Trophoblast cell (in vitro differentiated cells and primary cell): ENCODE measurements around the gene WDR45.
A peak's percentile ranks its signal among the peaks of the same experiment; 100 is the strongest.

Source experiments
- DNase-seq, 2 donors: peaks; one replicate each; pipeline ENCODE4 v3.0.0-alpha.2; 2016
- H2AFZ ChIP-seq: 2 replicates; pipeline ENCODE4 v1.6.1; 2013; ENCODE audit warnings: low read length, moderate library complexity, mild to moderate bottlenecking; ENCODE audit not compliant: insufficient read depth, poor library complexity
- H2AK5ac ChIP-seq: 2 replicates; pipeline ENCODE4 v1.6.1; 2013; ENCODE audit warnings: mild to moderate bottlenecking, low read length
- H2BK120ac ChIP-seq: 2 replicates; pipeline ENCODE4 v1.6.1; 2013; ENCODE audit warnings: low read length, mild to moderate bottlenecking, moderate library complexity; ENCODE audit not compliant: insufficient read depth, poor library complexity
- H2BK12ac ChIP-seq: 2 replicates; pipeline ENCODE4 v1.6.1; 2013; ENCODE audit warnings: mild to moderate bottlenecking, low read length, moderate library complexity
- H2BK5ac ChIP-seq: 2 replicates; pipeline ENCODE4 v1.6.1; 2013; ENCODE audit warnings: low read length, low read depth, moderate library complexity, mild to moderate bottlenecking; ENCODE audit not compliant: poor library complexity
- H3K14ac ChIP-seq: 2 replicates; pipeline ENCODE4 v1.6.1; 2013; ENCODE audit warnings: mild to moderate bottlenecking, low read length
- H3K18ac ChIP-seq: 2 replicates; pipeline ENCODE4 v1.6.1; 2013; ENCODE audit warnings: mild to moderate bottlenecking, low read length
- H3K23ac ChIP-seq: 2 replicates; pipeline ENCODE4 v1.6.1; 2013; ENCODE audit warnings: low read length
- H3K27ac ChIP-seq: 2 replicates; pipeline ENCODE4 v1.5.1; 2013; ENCODE audit warnings: low read depth, mild to moderate bottlenecking, inconsistent platforms, low read length, moderate library complexity
- H3K27me3 ChIP-seq: 2 replicates; pipeline ENCODE4 v1.6.1; 2013; ENCODE audit warnings: inconsistent platforms, mild to moderate bottlenecking, low read length, moderate library complexity; ENCODE audit not compliant: insufficient read depth
- H3K36me3 ChIP-seq, 2 experiments: 1 replicate in 1 of 2; 2 replicates in 1 of 2; pipeline ENCODE4 v1.6.1; 2013; ENCODE audit warnings: low read length in 2 of 2, mild to moderate bottlenecking in 2 of 2, moderate library complexity in 1 of 2; ENCODE audit not compliant: insufficient read depth in 2 of 2, control insufficient read depth in 1 of 2
- H3K4ac ChIP-seq: 2 replicates; pipeline ENCODE4 v1.6.1; 2013; ENCODE audit warnings: low read depth, mild to moderate bottlenecking, low read length, moderate library complexity
- H3K4me1 ChIP-seq, 2 experiments: 1 replicate in 1 of 2; 2 replicates in 1 of 2; pipeline ENCODE4 v1.6.1; 2013; ENCODE audit warnings: low read length in 2 of 2, mild to moderate bottlenecking in 2 of 2, moderate library complexity in 1 of 2; ENCODE audit not compliant: insufficient read depth in 2 of 2, control insufficient read depth in 1 of 2
- H3K4me2 ChIP-seq: 2 replicates; pipeline ENCODE4 v1.6.1; 2013; ENCODE audit warnings: inconsistent platforms, mild to moderate bottlenecking, low read length, moderate library complexity
- H3K4me3 ChIP-seq: 2 replicates; pipeline ENCODE4 v1.5.1; 2013; ENCODE audit warnings: mild to moderate bottlenecking, low read depth, low read length, inconsistent platforms
- H3K79me1 ChIP-seq: one replicate; pipeline ENCODE4 v1.6.1; 2013; ENCODE audit warnings: low read length
- H3K79me2 ChIP-seq: 2 replicates; pipeline ENCODE4 v1.6.1; 2013; ENCODE audit warnings: low read length, mild to moderate bottlenecking; ENCODE audit not compliant: control insufficient read depth, insufficient read depth, poor library complexity
- H3K9ac ChIP-seq: 2 replicates; pipeline ENCODE4 v1.6.1; 2013; ENCODE audit warnings: mild to moderate bottlenecking, low read length
- H3K9me3 ChIP-seq: 2 replicates; pipeline ENCODE4 v1.6.1; 2013; ENCODE audit warnings: low read depth, mild to moderate bottlenecking, control low read depth, inconsistent platforms, low read length; ENCODE audit not compliant: insufficient read depth
- H4K12ac ChIP-seq: 2 replicates; pipeline ENCODE4 v1.6.1; 2013; ENCODE audit warnings: low read depth, mild to moderate bottlenecking, low read length, moderate library complexity
- H4K8ac ChIP-seq: 2 replicates; pipeline ENCODE4 v1.6.1; 2013; ENCODE audit warnings: low read depth, mild to moderate bottlenecking, low read length, moderate library complexity
- H4K91ac ChIP-seq: one replicate; pipeline ENCODE4 v1.6.1; 2013; ENCODE audit warnings: low read depth, mild to moderate bottlenecking, low read length, moderate library complexity
- WGBS: extraction: QIAGEN DNeasy Blood & Tissue Kit; methylation state at CpG from one replicate; pipeline ENCODE4 v1.1.7; 2013; ENCODE audit warnings: missing lambda C conversion rate; ENCODE audit not compliant: insufficient read length, insufficient coverage; ENCODE audit errors: extremely low coverage; 5-methylcytosine and 5-hydroxymethylcytosine counted together

Gene WDR45

DNA sequence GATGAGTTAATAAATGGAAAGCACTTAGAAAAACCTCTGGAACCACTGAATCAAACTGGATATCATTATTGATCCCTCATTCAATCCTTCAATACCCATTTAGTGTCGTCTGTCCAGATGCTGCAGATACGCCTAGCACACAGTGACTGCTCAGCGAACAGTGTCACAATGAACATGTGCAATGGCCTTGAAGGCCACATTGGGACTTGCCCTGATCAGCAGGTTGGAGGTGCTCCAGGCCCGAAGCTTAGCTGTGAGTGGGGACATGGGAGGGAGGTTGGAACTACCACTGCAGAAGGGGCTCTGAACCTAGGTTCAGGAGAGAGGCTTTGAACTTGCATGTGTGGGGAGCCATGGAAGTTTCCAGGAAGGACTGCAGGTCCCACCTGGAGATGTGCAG, 26.6 kb upstream of the WDR45 start:
- H3K4ac ChIP-seq = no peak overlapping the region
- no peak overlapping the region for H3K18ac ChIP-seq
- no peak overlapping the region for H4K8ac ChIP-seq
- H3K79me2 ChIP-seq = no peaks in the 10 kb centered on the region
- H3K14ac ChIP-seq = no peak overlapping the region
- H3K4me3 ChIP-seq = no peak overlapping the region
- H3K23ac ChIP-seq = no peak overlapping the region
- WGBS = no CpG with 5 or more reads among the region's 4 CpGs
- H2BK12ac ChIP-seq = no peak overlapping the region
- no peak overlapping the region for H3K27ac ChIP-seq
- H3K9ac ChIP-seq = no peak overlapping the region
- peaks cover 6 to 11% of the 10 kb centered on the region in 2 experiments for H3K36me3 ChIP-seq
- no peaks in the 10 kb centered on the region for H3K27me3 ChIP-seq
- DNase-seq = no peak
- no peak overlapping the region for H2BK5ac ChIP-seq
- H3K9me3 ChIP-seq = no peaks in the 10 kb centered on the region
- no peak overlapping the region for H2AFZ ChIP-seq
- no peak overlapping the region for H4K91ac ChIP-seq
- H3K79me1 ChIP-seq = peaks cover 2% of the 10 kb centered on the region
- H2AK5ac ChIP-seq = no peak overlapping the region
- H3K4me1 ChIP-seq = peaks cover 0 to 2% of the 10 kb centered on the region in 2 experiments
- no peak overlapping the region for H4K12ac ChIP-seq
- H3K4me2 ChIP-seq = no peak overlapping the region
- H2BK120ac ChIP-seq = no peak overlapping the region

DNA sequence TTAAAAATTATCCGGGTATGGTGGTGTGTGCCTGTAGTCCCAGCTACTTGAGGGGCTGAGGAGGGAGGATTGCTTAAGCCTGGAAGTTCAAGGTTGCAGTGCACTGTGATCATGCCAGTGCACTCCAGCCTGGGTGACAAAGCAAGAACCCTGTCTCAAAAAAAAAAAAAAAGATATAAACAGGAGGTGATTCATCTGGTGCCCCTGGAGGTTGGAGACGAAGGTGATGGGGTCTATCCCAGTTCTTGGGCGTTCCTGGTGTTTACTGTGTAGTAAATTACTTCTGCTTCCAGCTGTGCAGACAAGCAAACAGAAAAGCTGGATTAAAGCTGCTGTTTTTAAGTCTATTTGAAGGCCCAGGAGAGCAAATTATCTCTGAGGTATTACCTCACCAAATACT, 23.9 kb upstream of the WDR45 start:
- Histone ChIP-seq H2AFZ (no peak overlapping the region), H3K23ac (no peak overlapping the region), H4K8ac (no peak overlapping the region), H2BK12ac (no peak overlapping the region), H3K79me1 (peaks cover 2% of the 10 kb centered on the region), H4K12ac (no peak overlapping the region), H3K4me1 (peaks cover 0 to 2% of the 10 kb centered on the region in 2 experiments), H3K18ac (no peak overlapping the region), H3K4me2 (no peak overlapping the region), H3K9ac (no peak overlapping the region), H4K91ac (no peak overlapping the region), H3K27ac (no peak overlapping the region), H3K14ac (no peak overlapping the region), H2AK5ac (no peak overlapping the region), H2BK5ac (no peak overlapping the region), H3K4ac (no peak overlapping the region), H2BK120ac (no peak overlapping the region), H3K9me3 (no peaks in the 10 kb centered on the region), H3K36me3 (peaks cover 2 to 4% of the 10 kb centered on the region in 2 experiments), H3K27me3 (no peaks in the 10 kb centered on the region), H3K4me3 (no peak overlapping the region), H3K79me2 (no peaks in the 10 kb centered on the region)
- DNase-seq = no peak
- WGBS = no CpG with 5 or more reads among the region's 3 CpGs

DNA sequence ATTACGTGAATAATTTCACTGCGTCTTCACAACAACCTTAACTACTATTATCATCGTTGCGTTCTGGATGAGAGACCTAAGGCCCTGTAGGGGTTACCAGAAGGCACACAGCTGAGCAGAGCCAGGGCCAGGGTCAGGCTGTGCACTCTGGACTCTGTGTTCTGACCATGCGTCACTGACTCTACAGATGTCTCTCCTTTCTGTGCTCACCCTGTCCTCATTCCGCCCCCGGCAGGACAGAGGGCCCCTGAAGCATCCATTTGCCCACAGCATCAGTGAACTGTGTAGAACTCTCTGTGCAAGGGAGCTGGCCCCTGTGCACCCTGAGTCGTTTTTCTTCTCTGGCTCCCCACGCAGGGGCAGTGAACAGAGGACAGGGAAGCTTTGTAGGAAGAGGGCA, 22.5 kb upstream of the WDR45 start:
- no peak overlapping the region for H3K27ac ChIP-seq
- DNase-seq = no peak
- H3K4me2 ChIP-seq = no peak overlapping the region
- H4K12ac ChIP-seq = no peak overlapping the region
- H3K79me2 ChIP-seq = no peaks in the 10 kb centered on the region
- H3K14ac ChIP-seq = no peak overlapping the region
- peaks cover 2% of the 10 kb centered on the region for H3K79me1 ChIP-seq
- no peaks in the 10 kb centered on the region for H3K27me3 ChIP-seq
- no peak overlapping the region for H4K91ac ChIP-seq
- peaks cover 0 to 2% of the 10 kb centered on the region in 2 experiments for H3K36me3 ChIP-seq
- H2AK5ac ChIP-seq = no peak overlapping the region
- peaks cover 0 to 2% of the 10 kb centered on the region in 2 experiments for H3K4me1 ChIP-seq
- no peak overlapping the region for H3K18ac ChIP-seq
- H4K8ac ChIP-seq = no peak overlapping the region
- no peak overlapping the region for H2BK12ac ChIP-seq
- no peak overlapping the region for H3K9ac ChIP-seq
- H3K4me3 ChIP-seq = no peak overlapping the region
- H2AFZ ChIP-seq = no peak overlapping the region
- WGBS = no CpG with 5 or more reads among the region's 9 CpGs
- no peak overlapping the region for H3K23ac ChIP-seq
- no peak overlapping the region for H2BK5ac ChIP-seq
- no peak overlapping the region for H2BK120ac ChIP-seq
- no peaks in the 10 kb centered on the region for H3K9me3 ChIP-seq
- H3K4ac ChIP-seq = no peak overlapping the region

DNA sequence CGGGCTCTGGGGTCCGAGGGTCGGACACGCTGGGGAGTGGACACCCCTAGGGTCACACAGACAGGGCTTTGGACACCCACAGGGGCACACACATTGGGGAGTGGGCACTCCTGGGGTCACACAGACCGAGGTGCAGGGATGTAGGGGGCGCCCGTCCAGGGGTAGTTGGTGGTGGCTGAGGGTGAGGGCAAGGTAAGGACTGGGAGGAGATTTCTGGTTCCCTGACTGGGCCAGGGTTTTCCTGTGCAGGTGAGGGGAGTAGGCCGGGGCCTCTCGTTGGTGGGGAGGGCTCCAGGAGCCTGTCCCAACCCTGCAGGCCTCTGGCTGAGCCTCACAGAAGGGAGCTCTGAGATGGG, 21.9 kb upstream of the WDR45 start:
- Histone ChIP-seq H2AFZ (peak overlapping the region; percentile 56), H3K23ac (no peak overlapping the region), H3K27ac (no peak overlapping the region), H2AK5ac (peak overlapping the region; percentile 7), H3K4me3 (peak overlapping the region; percentile 72), H3K36me3 (peaks cover 0 to 2% of the 10 kb centered on the region in 2 experiments), H3K79me1 (peaks cover 2% of the 10 kb centered on the region), H3K4me2 (peak overlapping the region; percentile 94), H3K9me3 (no peaks in the 10 kb centered on the region), H4K91ac (peak overlapping the region; percentile 55), H3K9ac (peak overlapping the region; percentile 76), H3K27me3 (no peaks in the 10 kb centered on the region), H3K4ac (no peak overlapping the region), H3K18ac (no peak overlapping the region), H4K8ac (peak overlapping the region; percentile 79), H2BK12ac (no peak overlapping the region), H2BK120ac (no peak overlapping the region), H3K14ac (peak overlapping the region; percentile 13), H2BK5ac (no peak overlapping the region), H3K79me2 (no peaks in the 10 kb centered on the region), H4K12ac (peak overlapping the region; percentile 73), H3K4me1 (peaks cover 0 to 2% of the 10 kb centered on the region in 2 experiments)
- no peak for DNase-seq
- no CpG with 5 or more reads among the region's 9 CpGs for WGBS
